H9 (cell line): ENCODE measurements around the gene SNRPA1. TPM values are rescaled to one million over a fixed set of nuclear protein-coding genes. Genes with fewer than 3 reads are reported as not detected.

Source experiments
- DNase-seq: peaks from one replicate; pipeline ENCODE4 v3.0.0-alpha.2; 2017
- H2AFZ ChIP-seq: one replicate; pipeline ENCODE4 v1.6.1; 2013; ENCODE audit warnings: mild to moderate bottlenecking, low read length, control low read depth, moderate library complexity
- H2AK5ac ChIP-seq: 2 replicates; pipeline ENCODE4 v1.6.1; 2013; ENCODE audit warnings: low read length, control low read depth, mixed read lengths; ENCODE audit not compliant: insufficient read length
- H2BK120ac ChIP-seq: one replicate; pipeline ENCODE4 v1.6.1; 2013; ENCODE audit warnings: low read depth, mild to moderate bottlenecking, low read length, control low read depth, inconsistent platforms; ENCODE audit not compliant: poor library complexity, severe bottlenecking
- H2BK12ac ChIP-seq: 2 replicates; pipeline ENCODE4 v1.6.1; 2013; ENCODE audit warnings: low read length, control low read depth, mixed read lengths, low read depth; ENCODE audit not compliant: insufficient read length
- H2BK15ac ChIP-seq: 2 replicates; pipeline ENCODE4 v1.6.1; 2013; ENCODE audit warnings: low read depth, low read length, control low read depth
- H2BK20ac ChIP-seq: one replicate; pipeline ENCODE4 v1.6.1; 2013; ENCODE audit warnings: low read depth, mild to moderate bottlenecking, low read length, control low read depth, inconsistent platforms; ENCODE audit not compliant: poor library complexity, severe bottlenecking
- H2BK5ac ChIP-seq: 2 replicates; pipeline ENCODE4 v1.6.1; 2013; ENCODE audit warnings: low read length, control low read depth, mixed read lengths; ENCODE audit not compliant: insufficient read length
- H3K14ac ChIP-seq: 2 replicates; pipeline ENCODE4 v1.6.1; 2013; ENCODE audit warnings: low read length, control low read depth; ENCODE audit not compliant: insufficient read depth
- H3K18ac ChIP-seq: 2 replicates; pipeline ENCODE4 v1.6.1; 2013; ENCODE audit warnings: low read depth, mild to moderate bottlenecking, mixed read lengths, low read length, control low read depth; ENCODE audit not compliant: insufficient read length
- H3K23ac ChIP-seq: 2 replicates; pipeline ENCODE4 v1.6.1; 2013; ENCODE audit warnings: low read length, control low read depth, mixed read lengths, low read depth; ENCODE audit not compliant: insufficient read length
- H3K23me2 ChIP-seq: 2 replicates; pipeline ENCODE4 v1.6.1; 2013; ENCODE audit warnings: low read depth, mild to moderate bottlenecking, mixed read lengths, low read length, control low read depth; ENCODE audit not compliant: insufficient read length, poor library complexity, severe bottlenecking
- H3K27ac ChIP-seq: 2 replicates; pipeline ENCODE4 v1.5.1; 2013; ENCODE audit warnings: low read length, control low read depth, mixed read lengths, low read depth; ENCODE audit not compliant: insufficient read length
- H3K27me3 ChIP-seq: 2 replicates; pipeline ENCODE4 v1.6.1; 2013; ENCODE audit warnings: low read length, control low read depth, inconsistent platforms; ENCODE audit not compliant: insufficient read depth
- H3K4ac ChIP-seq: 2 replicates; pipeline ENCODE4 v1.6.1; 2013; ENCODE audit warnings: low read depth, mild to moderate bottlenecking, control low read depth, inconsistent platforms, low read length, moderate library complexity
- H3K4me1 ChIP-seq: 2 replicates; pipeline ENCODE4 v1.6.1; 2013; ENCODE audit warnings: low read length, control low read depth, inconsistent platforms; ENCODE audit not compliant: insufficient read depth
- H3K4me2 ChIP-seq: 2 replicates; pipeline ENCODE4 v1.6.1; 2013; ENCODE audit warnings: low read length, control low read depth, mixed read lengths; ENCODE audit not compliant: insufficient read length, insufficient read depth
- H3K56ac ChIP-seq: 2 replicates; pipeline ENCODE4 v1.6.1; 2013; ENCODE audit warnings: low read depth, mild to moderate bottlenecking, mixed read lengths, low read length, control low read depth; ENCODE audit not compliant: insufficient read length
- H3K79me1 ChIP-seq: 2 replicates; pipeline ENCODE4 v1.6.1; 2013; ENCODE audit warnings: low read depth, mild to moderate bottlenecking, moderate library complexity, low read length, control low read depth, inconsistent platforms; ENCODE audit not compliant: insufficient read depth, poor library complexity, severe bottlenecking
- H3K79me2 ChIP-seq: 2 replicates; pipeline ENCODE4 v1.6.1; 2013; ENCODE audit warnings: low read length, control low read depth, inconsistent platforms; ENCODE audit not compliant: insufficient read depth
- H3K9ac ChIP-seq: 2 replicates; pipeline ENCODE4 v1.6.1; 2013; ENCODE audit warnings: low read length, control low read depth, mixed read lengths; ENCODE audit not compliant: insufficient read length; ENCODE audit errors: extremely low read depth
- H3K9me3 ChIP-seq: one replicate; pipeline ENCODE4 v1.6.1; 2013; ENCODE audit warnings: low read depth, low read length, inconsistent platforms; ENCODE audit not compliant: control insufficient read depth
- H3T11ph ChIP-seq: one replicate; pipeline ENCODE4 v1.6.1; 2013; ENCODE audit warnings: mild to moderate bottlenecking, low read length, control low read depth, inconsistent platforms
- H4K20me1 ChIP-seq: one replicate; pipeline ENCODE4 v1.6.1; 2013; ENCODE audit not compliant: control insufficient read depth, insufficient read length, insufficient read depth
- H4K5ac ChIP-seq: 2 replicates; pipeline ENCODE4 v1.6.1; 2013; ENCODE audit warnings: low read depth, mild to moderate bottlenecking, mixed read lengths, low read length, control low read depth; ENCODE audit not compliant: insufficient read length
- H4K8ac ChIP-seq: replicated peaks from 2 replicates; pipeline ENCODE4 v1.6.1; 2013; ENCODE audit warnings: low read length, control low read depth, mixed read lengths, low read depth; ENCODE audit not compliant: insufficient read length
- H4K91ac ChIP-seq: 2 replicates; pipeline ENCODE4 v1.6.1; 2013; ENCODE audit warnings: low read depth, mild to moderate bottlenecking, moderate library complexity, mixed read lengths, low read length, control low read depth; ENCODE audit not compliant: insufficient read length
- H3K27ac Mint-ChIP-seq, 3 experiments: 2 replicates in 2 of 3; 3 replicates in 1 of 3; pipeline ENCODE4 v1.8.0; 2020 to 2021; ENCODE audit warnings: mixed read lengths in 3 of 3, mild to moderate bottlenecking in 1 of 3, moderate library complexity in 1 of 3
- H3K27me3 Mint-ChIP-seq: 2 replicates; pipeline ENCODE4 v1.8.0; 2021; ENCODE audit warnings: low read depth, mild to moderate bottlenecking, moderate library complexity, mixed read lengths
- H3K36me3 Mint-ChIP-seq, 3 experiments: 2 replicates in 2 of 3; 3 replicates in 1 of 3; pipeline ENCODE4 v1.8.0; 2020 to 2021; ENCODE audit warnings: low read depth in 3 of 3, mixed read lengths in 3 of 3; ENCODE audit not compliant: insufficient read depth in 1 of 3
- H3K4me1 Mint-ChIP-seq, 2 experiments: 2 replicates each; pipeline ENCODE4 v1.8.0; 2020; ENCODE audit warnings: mixed read lengths in 2 of 2
- H3K4me3 Mint-ChIP-seq, 2 experiments: 2 replicates in 1 of 2; 3 replicates in 1 of 2; pipeline ENCODE4 v1.8.0; 2020 to 2021; ENCODE audit warnings: mild to moderate bottlenecking in 2 of 2, mixed read lengths in 2 of 2, moderate library complexity in 1 of 2
- H3K9me3 Mint-ChIP-seq, 2 experiments: 2 replicates in 1 of 2; 3 replicates in 1 of 2; pipeline ENCODE4 v1.8.0; 2020; ENCODE audit warnings: mild to moderate bottlenecking in 2 of 2, mixed read lengths in 2 of 2, moderate library complexity in 1 of 2
- WGBS: extraction: QIAGEN DNeasy Blood & Tissue Kit; methylation state at CpG from one replicate; pipeline ENCODE4 v1.1.7; 2013; ENCODE audit warnings: missing lambda C conversion rate, low lambda C conversion rate, mixed read lengths; ENCODE audit not compliant: insufficient read length; ENCODE audit errors: extremely low coverage; 5-methylcytosine and 5-hydroxymethylcytosine counted together
- total RNA-seq: library from RNA; stranded (reverse); gene quantifications from 2 replicates; pipeline ENCODE4 v1.2.1, GENCODE V29; 2021
- TF ChIP-seq, protein P1 (sequence below): fragments of 200-600 bp; sonication (generic); conservative IDR thresholded peaks from 3 replicates; pipeline ENCODE4 v1.8.0; 2021; ENCODE audit warnings: antibody characterized with exemption, mild to moderate bottlenecking

SNRPA1 gene
- total RNA-seq, 1 experiment from 2014 or later, result 145 TPM

- no peak overlapping the region for H3K4ac ChIP-seq
Measured at GRCh38 chr15:101286471-101287114, 8.5 kb downstream of the SNRPA1 start.

More at GRCh38 chr15:101286471-101287114, 8.5 kb downstream of the SNRPA1 start:
- Histone ChIP-seq H2BK5ac (no peak overlapping the region), H4K20me1 (no peaks in the 10 kb centered on the region), H3K9ac (no peak overlapping the region), H2BK20ac (no peak overlapping the region), H3K4me1 (no peaks in the 10 kb centered on the region), H3T11ph (no peak overlapping the region), H2BK120ac (no peak overlapping the region), H2AK5ac (no peak overlapping the region), H3K79me2 (peaks cover 4% of the 10 kb centered on the region; the same call in 1 of the 2 replicates), H3K27ac (no peak overlapping the region), H3K23ac (no peak overlapping the region), H2AFZ (no peak overlapping the region), H2BK15ac (no peak overlapping the region), H3K23me2 (no peaks in the 10 kb centered on the region), H4K8ac (no peak overlapping the region), H3K27me3 (no peaks in the 10 kb centered on the region), H3K56ac (no peak overlapping the region), H4K91ac (no peak overlapping the region), H3K14ac (no peak overlapping the region), H3K9me3 (no peaks in the 10 kb centered on the region), H2BK12ac (no peak overlapping the region), H3K79me1 (peaks cover 6% of the 10 kb centered on the region), H4K5ac (no peak overlapping the region), H3K4me2 (no peak overlapping the region), H3K18ac (no peak overlapping the region)
- Mint-ChIP-seq H3K27ac (no peak overlapping the region), H3K27me3 (no peaks in the 10 kb centered on the region), H3K4me3 (no peak overlapping the region), H3K9me3 (no peaks in the 10 kb centered on the region), H3K36me3 (peaks cover 50 to 94% (median 91%) of the 10 kb centered on the region in 3 experiments), H3K4me1 (no peaks in the 10 kb centered on the region)
- TF ChIP-seq, protein P1, sequence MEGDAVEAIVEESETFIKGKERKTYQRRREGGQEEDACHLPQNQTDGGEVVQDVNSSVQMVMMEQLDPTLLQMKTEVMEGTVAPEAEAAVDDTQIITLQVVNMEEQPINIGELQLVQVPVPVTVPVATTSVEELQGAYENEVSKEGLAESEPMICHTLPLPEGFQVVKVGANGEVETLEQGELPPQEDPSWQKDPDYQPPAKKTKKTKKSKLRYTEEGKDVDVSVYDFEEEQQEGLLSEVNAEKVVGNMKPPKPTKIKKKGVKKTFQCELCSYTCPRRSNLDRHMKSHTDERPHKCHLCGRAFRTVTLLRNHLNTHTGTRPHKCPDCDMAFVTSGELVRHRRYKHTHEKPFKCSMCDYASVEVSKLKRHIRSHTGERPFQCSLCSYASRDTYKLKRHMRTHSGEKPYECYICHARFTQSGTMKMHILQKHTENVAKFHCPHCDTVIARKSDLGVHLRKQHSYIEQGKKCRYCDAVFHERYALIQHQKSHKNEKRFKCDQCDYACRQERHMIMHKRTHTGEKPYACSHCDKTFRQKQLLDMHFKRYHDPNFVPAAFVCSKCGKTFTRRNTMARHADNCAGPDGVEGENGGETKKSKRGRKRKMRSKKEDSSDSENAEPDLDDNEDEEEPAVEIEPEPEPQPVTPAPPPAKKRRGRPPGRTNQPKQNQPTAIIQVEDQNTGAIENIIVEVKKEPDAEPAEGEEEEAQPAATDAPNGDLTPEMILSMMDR, result no peak
- no peak for DNase-seq
- no CpG with 5 or more reads among the region's 9 CpGs for WGBS
